CD4-positive, CD25-positive, alpha-beta regulatory T cell (primary cell): ENCODE measurements around the gene VNN1. TPM values are rescaled to one million over a fixed set of nuclear protein-coding genes. Genes with fewer than 3 reads are reported as not detected.

Source experiments
- ATAC-seq, 2 donors: fragments of 150-1000 bp; cut with Tn5 transposase; one replicate each; pipeline ENCODE4 v1.10.0; 2021; ENCODE audit warnings: low read depth in 2 of 2, moderate number of reproducible peaks in 2 of 2, moderate library complexity in 1 of 2
- DNase-seq, 3 donors: peaks; one replicate each; pipeline versions ENCODE4 v3.0.0 to v3.0.0-alpha.2; 2012 to 2022; ENCODE audit warnings: mixed read lengths in 1 of 3
- H3K27ac ChIP-seq: one replicate; pipeline ENCODE4 v1.7.0; 2013; ENCODE audit warnings: mild to moderate bottlenecking, low read length; ENCODE audit not compliant: insufficient read depth, poor library complexity, severe bottlenecking
- H3K27me3 ChIP-seq: one replicate; pipeline ENCODE4 v1.7.0; 2013; ENCODE audit warnings: low read length; ENCODE audit not compliant: control insufficient read depth, insufficient read depth
- H3K36me3 ChIP-seq: one replicate; pipeline ENCODE4 v1.7.0; 2013; ENCODE audit warnings: mild to moderate bottlenecking, low read length, moderate library complexity; ENCODE audit not compliant: control insufficient read depth, insufficient read depth
- H3K4me1 ChIP-seq: 2 replicates; pipeline ENCODE4 v1.7.0; 2013; ENCODE audit warnings: mild to moderate bottlenecking, low read length; ENCODE audit not compliant: insufficient read depth, control insufficient read depth, poor library complexity, severe bottlenecking
- H3K4me3 ChIP-seq: one replicate; pipeline ENCODE4 v1.7.0; 2013; ENCODE audit warnings: low read depth, mild to moderate bottlenecking, low read length, moderate library complexity
- H3K9me3 ChIP-seq, 2 experiments: 1 replicate in 1 of 2; 2 replicates in 1 of 2; pipeline ENCODE4 v1.7.0; 2013; ENCODE audit warnings: low read length in 2 of 2, mild to moderate bottlenecking in 1 of 2, moderate library complexity in 1 of 2; ENCODE audit not compliant: control insufficient read depth in 2 of 2
- H3K27ac Mint-ChIP-seq, 3 donors: one replicate each; pipeline ENCODE4 v1.8.0; 2020 to 2022; ENCODE audit warnings: mild to moderate bottlenecking in 3 of 3, mixed read lengths in 3 of 3, moderate library complexity in 2 of 3
- H3K27me3 Mint-ChIP-seq: one replicate; pipeline ENCODE4 v1.8.0; 2022; ENCODE audit warnings: mild to moderate bottlenecking, mixed read lengths
- H3K36me3 Mint-ChIP-seq: one replicate; pipeline ENCODE4 v1.8.0; 2020; ENCODE audit warnings: mixed read lengths
- H3K4me1 Mint-ChIP-seq, 4 donors: one replicate each; pipeline ENCODE4 v1.8.0; 2020 to 2022; ENCODE audit warnings: mixed read lengths in 4 of 4, mild to moderate bottlenecking in 1 of 4
- H3K4me3 Mint-ChIP-seq, 4 donors: one replicate each; pipeline ENCODE4 v1.8.0; 2020 to 2022; ENCODE audit warnings: mild to moderate bottlenecking in 4 of 4, mixed read lengths in 4 of 4, moderate library complexity in 3 of 4
- H3K9me3 Mint-ChIP-seq, 7 donors: one replicate each; pipeline ENCODE4 v1.8.0; 2020 to 2022; ENCODE audit warnings: mixed read lengths in 7 of 7, mild to moderate bottlenecking in 3 of 7, moderate library complexity in 2 of 7
- polyA plus RNA-seq, 4 donors: library from polyadenylated mRNA; unstranded; fragments of 300-500 nt; fragmentation: Illumina TruSeq; gene quantifications; one replicate each; pipeline ENCODE4 v1.2.3, GENCODE V29; 2021
- total RNA-seq: library from RNA; stranded (reverse); gene quantifications from one replicate; pipeline ENCODE4 v1.2.3, GENCODE V29; 2022

Gene VNN1
- total and polyA plus RNA-seq, 5 donors from 2014 or later = 0.07 TPM; not detected in 4

- Mint-ChIP-seq H3K27ac (no peak overlapping the region), H3K9me3 (no peaks in the 10 kb centered on the region), H3K4me3 (no peak overlapping the region), H3K36me3 (no peaks in the 10 kb centered on the region), H3K27me3 (peaks cover 4% of the 10 kb centered on the region), H3K4me1 (peaks cover 0 to 9% (median 4%) of the 10 kb centered on the region in 4 donors)
- Histone ChIP-seq H3K4me3 (no peak overlapping the region), H3K27ac (no peak overlapping the region), H3K27me3 (peaks cover 3% of the 10 kb centered on the region), H3K4me1 (peaks cover 4% of the 10 kb centered on the region), H3K9me3 (no peaks in the 10 kb centered on the region), H3K36me3 (no peaks in the 10 kb centered on the region)
- ATAC-seq = no peak
- no peak for DNase-seq
Measured at GRCh38 chr6:132671295-132671694, 42.6 kb downstream of the VNN1 start.

GRCh38 chr6:132669690-132670291 lies 44.1 kb downstream of the VNN1 start:
- H3K27ac ChIP-seq = no peak overlapping the region
- Mint-ChIP-seq H3K4me1 (peaks cover 0 to 4% (median 4%) of the 10 kb centered on the region in 4 donors), H3K27ac (no peak overlapping the region), H3K36me3 (no peaks in the 10 kb centered on the region), H3K9me3 (peaks cover 0 to 2% (median 0%) of the 10 kb centered on the region in 7 donors), H3K27me3 (peaks cover 4% of the 10 kb centered on the region), H3K4me3 (no peak overlapping the region)
- H3K36me3 ChIP-seq = no peaks in the 10 kb centered on the region
- no peaks in the 10 kb centered on the region for H3K9me3 ChIP-seq
- no peak overlapping the region for H3K4me3 ChIP-seq
- peak in 2 of 3 donors; percentile 36 to 53 for DNase-seq
- peaks cover 4% of the 10 kb centered on the region for H3K4me1 ChIP-seq
- peaks cover 3% of the 10 kb centered on the region for H3K27me3 ChIP-seq
- ATAC-seq = peak in 1 of 2 donors; percentile 47

GRCh38 chr6:132666118-132666517 lies 47.7 kb downstream of the VNN1 start:
- H3K9me3 Mint-ChIP-seq = peaks cover 0 to 2% (median 0%) of the 10 kb centered on the region in 7 donors
- no peak overlapping the region for H3K4me3 ChIP-seq
- H3K27ac Mint-ChIP-seq = no peak overlapping the region
- no peak for ATAC-seq
- H3K36me3 Mint-ChIP-seq = no peaks in the 10 kb centered on the region
- peaks cover 3% of the 10 kb centered on the region for H3K27me3 ChIP-seq
- DNase-seq = no peak
- H3K27ac ChIP-seq = no peak overlapping the region
- H3K4me3 Mint-ChIP-seq = no peak overlapping the region
- H3K36me3 ChIP-seq = no peaks in the 10 kb centered on the region
- H3K27me3 Mint-ChIP-seq = peaks cover 8% of the 10 kb centered on the region
- peaks cover 0 to 4% (median 4%) of the 10 kb centered on the region in 4 donors for H3K4me1 Mint-ChIP-seq
- H3K9me3 ChIP-seq = no peaks in the 10 kb centered on the region
- peaks cover 4% of the 10 kb centered on the region for H3K4me1 ChIP-seq

- H3K9me3 Mint-ChIP-seq = peaks cover 0 to 2% (median 0%) of the 10 kb centered on the region in 7 donors
- H3K9me3 ChIP-seq = no peaks in the 10 kb centered on the region
- no peaks in the 10 kb centered on the region for H3K36me3 ChIP-seq
- no peak overlapping the region for H3K27ac ChIP-seq
- H3K4me3 ChIP-seq = no peak overlapping the region
- no peaks in the 10 kb centered on the region for H3K36me3 Mint-ChIP-seq
- H3K4me1 ChIP-seq = no peaks in the 10 kb centered on the region
- no peak overlapping the region for H3K4me3 Mint-ChIP-seq
- H3K27me3 ChIP-seq = peaks cover 3% of the 10 kb centered on the region
- DNase-seq (no peak), ATAC-seq (no peak)
- H3K27ac Mint-ChIP-seq = peak overlapping the region in 1 of 3 donors; percentile 9
- no peaks in the 10 kb centered on the region for H3K4me1 Mint-ChIP-seq
- H3K27me3 Mint-ChIP-seq = peaks cover 5% of the 10 kb centered on the region
Measured at GRCh38 chr6:132664309-132665034, 49.4 kb downstream of the VNN1 start.

- no peaks in the 10 kb centered on the region for H3K9me3 ChIP-seq
- H3K9me3 Mint-ChIP-seq = peaks cover 0 to 2% (median 0%) of the 10 kb centered on the region in 7 donors
- no peaks in the 10 kb centered on the region for H3K4me1 Mint-ChIP-seq
- H3K36me3 Mint-ChIP-seq = no peaks in the 10 kb centered on the region
- H3K27ac Mint-ChIP-seq = no peak overlapping the region
- peaks cover 3% of the 10 kb centered on the region for H3K27me3 ChIP-seq
- no peaks in the 10 kb centered on the region for H3K36me3 ChIP-seq
- H3K4me1 ChIP-seq = no peaks in the 10 kb centered on the region
- DNase-seq (no peak), ATAC-seq (no peak)
- H3K4me3 ChIP-seq = no peak overlapping the region
- H3K27ac ChIP-seq = no peak overlapping the region
- H3K27me3 Mint-ChIP-seq = peaks cover 5% of the 10 kb centered on the region
- H3K4me3 Mint-ChIP-seq = no peak overlapping the region
Measured at GRCh38 chr6:132663661-132664060, 50.2 kb downstream of the VNN1 start.

GRCh38 chr6:132661906-132662305 lies 51.9 kb downstream of the VNN1 start:
- no peak overlapping the region for H3K4me3 Mint-ChIP-seq
- ATAC-seq = no peak

GRCh38 chr6:132659082-132659481 lies 54.8 kb downstream of the VNN1 start, which contains the start of gene TAAR1:
Gene TAAR1 (minus strand): TSS chr6:132659182. CDS start chr6:132646003, 13,179 bp downstream.
- Mint-ChIP-seq H3K27me3 (peaks cover 18% of the 10 kb centered on the region), H3K4me3 (no peak within 1 kb of the TSS), H3K36me3 (no peaks in the 10 kb centered on the region), H3K27ac (no peak within 1 kb of the TSS), H3K9me3 (no peaks in the 10 kb centered on the region), H3K4me1 (peaks cover 0 to 5% (median under 1%) of the 10 kb centered on the region in 4 donors)
- H3K9me3 ChIP-seq = no peaks in the 10 kb centered on the region
- no peaks in the 10 kb centered on the region for H3K4me1 ChIP-seq
- no peak within 1 kb of the TSS for H3K27ac ChIP-seq
- peaks cover 3% of the 10 kb centered on the region for H3K27me3 ChIP-seq
- DNase-seq (no peak), ATAC-seq (no peak)
- H3K36me3 ChIP-seq = no peaks in the 10 kb centered on the region
- no peak within 1 kb of the TSS for H3K4me3 ChIP-seq

More at GRCh38 chr6:132661906-132662305, 51.9 kb downstream of the VNN1 start:
- H3K4me1 Mint-ChIP-seq = peaks cover 0 to 4% (median under 1%) of the 10 kb centered on the region in 4 donors
- H3K27ac Mint-ChIP-seq = no peak overlapping the region
- no peak overlapping the region for H3K27ac ChIP-seq
- no peaks in the 10 kb centered on the region for H3K36me3 ChIP-seq
- no peaks in the 10 kb centered on the region for H3K36me3 Mint-ChIP-seq
- H3K9me3 Mint-ChIP-seq = peaks cover 0 to 2% (median 0%) of the 10 kb centered on the region in 7 donors
- DNase-seq = no peak
- no peaks in the 10 kb centered on the region for H3K4me1 ChIP-seq
- H3K4me3 ChIP-seq = no peak overlapping the region
- H3K27me3 Mint-ChIP-seq = peaks cover 8% of the 10 kb centered on the region
- H3K27me3 ChIP-seq = peaks cover 3% of the 10 kb centered on the region
- H3K9me3 ChIP-seq = no peaks in the 10 kb centered on the region
